Rectal smooth muscle tissue (tissue), 1 donor: ENCODE data around the gene ECEL1.
A peak's percentile ranks its signal among the peaks of the same experiment; 100 is the strongest.

ENCODE experiments used
- H3K27ac ChIP-seq: one replicate; pipeline ENCODE4 v1.7.0; 2013; ENCODE audit warnings: low read depth, low read length, inconsistent platforms
- H3K27me3 ChIP-seq: one replicate; pipeline ENCODE4 v1.7.0; 2013; ENCODE audit warnings: low read length; ENCODE audit not compliant: control insufficient read depth, insufficient read depth
- H3K36me3 ChIP-seq: one replicate; pipeline ENCODE4 v1.7.0; 2013; ENCODE audit warnings: low read length; ENCODE audit not compliant: control insufficient read depth, insufficient read depth
- H3K4me1 ChIP-seq: one replicate; pipeline ENCODE4 v1.7.0; 2013; ENCODE audit warnings: low read length; ENCODE audit not compliant: control insufficient read depth, insufficient read depth
- H3K4me3 ChIP-seq: one replicate; pipeline ENCODE4 v1.7.0; 2013; ENCODE audit warnings: low read length
- H3K9ac ChIP-seq: one replicate; pipeline ENCODE4 v1.7.0; 2013; ENCODE audit warnings: low read length

Gene ECEL1

GRCh38 chr2:232502911-232503808, 15.5 kb upstream of the ECEL1 start:
- Histone ChIP-seq H3K4me1 (no peaks in the 10 kb centered on the region), H3K36me3 (no peaks in the 10 kb centered on the region), H3K27me3 (peaks cover 2% of the 10 kb centered on the region), H3K4me3 (peak overlapping the region; percentile 51), H3K27ac (no peak overlapping the region), H3K9ac (peak overlapping the region; percentile 7)

- H3K27ac ChIP-seq = no peak overlapping the region
- H3K27me3 ChIP-seq = peaks cover 2% of the 10 kb centered on the region
- H3K4me3 ChIP-seq = no peak overlapping the region
- H3K36me3 ChIP-seq = no peaks in the 10 kb centered on the region
- no peaks in the 10 kb centered on the region for H3K4me1 ChIP-seq
- H3K9ac ChIP-seq = no peak overlapping the region
These were observed 14.9 kb upstream of the ECEL1 start for GRCh38 chr2:232502511-232502910.

GRCh38 chr2:232501794-232502390, 14.3 kb upstream of the ECEL1 start:
- Histone ChIP-seq H3K27ac (no peak overlapping the region), H3K9ac (no peak overlapping the region), H3K4me1 (no peaks in the 10 kb centered on the region), H3K36me3 (no peaks in the 10 kb centered on the region), H3K4me3 (no peak overlapping the region), H3K27me3 (peaks cover 2% of the 10 kb centered on the region)

- H3K9ac ChIP-seq = no peak overlapping the region
- no peaks in the 10 kb centered on the region for H3K4me1 ChIP-seq
- H3K27me3 ChIP-seq = peaks cover 2% of the 10 kb centered on the region
- no peaks in the 10 kb centered on the region for H3K36me3 ChIP-seq
- H3K4me3 ChIP-seq = no peak overlapping the region
- no peak overlapping the region for H3K27ac ChIP-seq
These were observed 13.7 kb upstream of the ECEL1 start for GRCh38 chr2:232501331-232501771.

- Histone ChIP-seq H3K27ac (no peak overlapping the region), H3K4me1 (no peaks in the 10 kb centered on the region), H3K27me3 (no peaks in the 10 kb centered on the region), H3K4me3 (no peak overlapping the region), H3K36me3 (no peaks in the 10 kb centered on the region), H3K9ac (no peak overlapping the region)
These were observed 10.8 kb upstream of the ECEL1 start for GRCh38 chr2:232498452-232498851.

- H3K27ac ChIP-seq = no peak overlapping the region
- no peak overlapping the region for H3K4me3 ChIP-seq
- H3K9ac ChIP-seq = no peak overlapping the region
- H3K27me3 ChIP-seq = no peaks in the 10 kb centered on the region
- H3K4me1 ChIP-seq = no peaks in the 10 kb centered on the region
- H3K36me3 ChIP-seq = no peaks in the 10 kb centered on the region
These were observed 9.7 kb upstream of the ECEL1 start for GRCh38 chr2:232497348-232497747.

- H3K4me3 ChIP-seq = no peak overlapping the region
- no peaks in the 10 kb centered on the region for H3K27me3 ChIP-seq
These were observed 9.1 kb upstream of the ECEL1 start for GRCh38 chr2:232496501-232497270.

GRCh38 chr2:232495292-232495691, 7.7 kb upstream of the ECEL1 start:
- Histone ChIP-seq H3K27ac (no peak overlapping the region), H3K9ac (no peak overlapping the region), H3K4me1 (no peaks in the 10 kb centered on the region), H3K27me3 (no peaks in the 10 kb centered on the region), H3K4me3 (no peak overlapping the region), H3K36me3 (no peaks in the 10 kb centered on the region)

More at GRCh38 chr2:232496501-232497270, 9.1 kb upstream of the ECEL1 start:
- Histone ChIP-seq H3K27ac (no peak overlapping the region), H3K9ac (no peak overlapping the region), H3K36me3 (no peaks in the 10 kb centered on the region), H3K4me1 (no peaks in the 10 kb centered on the region)

- Histone ChIP-seq H3K4me1 (no peaks in the 10 kb centered on the region), H3K36me3 (no peaks in the 10 kb centered on the region), H3K9ac (no peak overlapping the region), H3K4me3 (no peak overlapping the region), H3K27ac (no peak overlapping the region), H3K27me3 (no peaks in the 10 kb centered on the region)
These were observed 6.9 kb upstream of the ECEL1 start for GRCh38 chr2:232494542-232494941.

GRCh38 chr2:232493701-232494474, 6.3 kb upstream of the ECEL1 start:
- Histone ChIP-seq H3K36me3 (no peaks in the 10 kb centered on the region), H3K4me3 (no peak overlapping the region), H3K9ac (no peak overlapping the region), H3K27me3 (no peaks in the 10 kb centered on the region), H3K27ac (no peak overlapping the region), H3K4me1 (no peaks in the 10 kb centered on the region)

- no peaks in the 10 kb centered on the region for H3K36me3 ChIP-seq
- no peak overlapping the region for H3K27ac ChIP-seq
- H3K4me3 ChIP-seq = no peak overlapping the region
- H3K27me3 ChIP-seq = no peaks in the 10 kb centered on the region
- no peak overlapping the region for H3K9ac ChIP-seq
- no peaks in the 10 kb centered on the region for H3K4me1 ChIP-seq
These were observed 5.5 kb upstream of the ECEL1 start for GRCh38 chr2:232492963-232493700.
